Left hindlimb (tissue), 1 donor: ENCODE measurements around the gene PPP4R4.
"Not testable (repeated sequence)": the region's sequence is repeated elsewhere in the genome, so short reads cannot be mapped to it uniquely, and the experiment has no call there.

Source experiments
- DNase-seq: peaks from one replicate; pipeline ENCODE4 v3.0.0-alpha.2; 2018

Gene PPP4R4

DNA sequence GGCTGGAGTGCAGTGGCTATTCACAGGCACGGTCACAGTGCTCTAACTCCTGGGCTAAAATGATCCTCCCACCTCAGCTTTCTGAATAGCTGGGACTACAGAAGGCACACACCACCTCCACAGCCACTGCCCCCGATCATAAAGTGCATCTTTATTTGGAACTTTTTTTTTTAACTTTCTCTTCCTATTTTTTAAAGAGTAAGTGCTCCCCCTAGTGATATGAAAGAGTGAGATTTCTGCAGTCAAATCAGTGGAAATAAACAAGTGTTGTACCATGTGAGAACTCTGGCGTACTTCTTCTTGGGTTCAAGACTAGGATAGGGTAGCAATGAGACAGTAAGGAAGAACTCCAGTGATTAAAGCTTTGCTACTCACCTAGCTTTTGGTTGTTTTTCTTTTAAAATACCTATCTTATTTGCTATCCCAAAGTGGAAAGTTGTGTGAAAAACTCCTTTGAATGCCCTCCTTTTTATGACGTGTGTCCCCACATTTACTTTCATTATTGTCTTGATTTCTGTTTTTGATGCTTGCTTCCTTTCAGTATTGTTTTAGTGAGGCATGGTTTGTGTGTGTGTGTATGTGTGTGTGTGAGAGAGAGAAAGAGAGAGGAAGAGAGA is 6.6 kb downstream of the PPP4R4 start:
- no peak for DNase-seq

DNA sequence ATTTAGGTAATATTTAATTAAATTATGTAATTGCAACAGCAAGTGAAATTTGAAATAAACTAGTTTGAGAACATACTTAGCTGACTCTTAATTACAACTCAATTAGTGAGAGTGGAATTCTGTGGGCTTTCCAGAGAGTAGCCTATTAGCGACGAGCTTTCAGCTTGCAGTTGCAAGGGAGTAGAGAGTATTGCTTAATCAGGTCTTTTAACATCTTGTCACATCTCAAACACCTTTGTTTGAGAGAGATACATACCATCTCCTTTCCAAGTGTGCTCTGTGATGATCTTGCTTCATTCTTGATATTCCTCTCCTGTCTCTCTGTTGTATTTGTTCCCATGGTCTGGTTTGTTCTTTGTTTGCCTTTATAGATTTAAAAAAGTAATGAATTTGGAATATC is 7.7 kb downstream of the PPP4R4 start:
- no peak for DNase-seq

DNA sequence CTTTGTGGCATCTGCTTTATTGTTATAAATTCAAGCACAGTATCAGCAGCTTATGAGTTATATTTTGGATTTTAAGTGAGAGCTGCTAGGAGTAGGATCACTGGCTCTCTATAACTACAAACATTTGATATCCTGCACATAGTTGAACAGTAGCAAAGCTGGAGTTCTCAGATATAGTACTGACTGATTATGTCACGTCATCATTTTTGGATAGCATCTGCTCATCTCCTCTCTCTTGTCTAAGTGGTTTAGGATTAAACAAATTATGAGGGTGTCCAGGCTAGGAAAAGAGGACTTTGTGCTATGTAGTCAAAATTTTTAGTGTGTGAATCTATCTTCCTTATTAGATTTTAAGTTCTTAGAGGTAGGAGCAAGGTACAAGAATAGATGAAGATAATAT is 18.4 kb downstream of the PPP4R4 start:
- DNase-seq: no peak

DNA sequence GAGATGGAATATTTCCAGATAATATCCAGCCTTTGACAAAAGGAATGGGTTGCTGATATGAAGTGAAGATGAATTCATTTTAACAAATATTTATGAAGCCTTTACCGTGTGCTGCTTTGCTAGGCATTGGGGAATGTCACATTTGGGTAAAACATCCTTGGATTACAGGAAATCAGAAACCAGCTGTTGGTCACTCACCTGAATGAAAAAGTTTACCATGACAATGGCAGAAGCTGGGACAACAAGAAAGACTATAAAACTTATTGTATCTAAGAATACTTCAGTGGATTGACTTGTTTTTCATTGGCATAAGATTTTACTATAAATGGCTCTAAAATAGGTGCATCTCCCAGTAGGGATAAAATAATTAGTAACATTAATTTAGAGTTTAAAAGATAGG is 19.7 kb downstream of the PPP4R4 start:
- DNase-seq: no peak

DNA sequence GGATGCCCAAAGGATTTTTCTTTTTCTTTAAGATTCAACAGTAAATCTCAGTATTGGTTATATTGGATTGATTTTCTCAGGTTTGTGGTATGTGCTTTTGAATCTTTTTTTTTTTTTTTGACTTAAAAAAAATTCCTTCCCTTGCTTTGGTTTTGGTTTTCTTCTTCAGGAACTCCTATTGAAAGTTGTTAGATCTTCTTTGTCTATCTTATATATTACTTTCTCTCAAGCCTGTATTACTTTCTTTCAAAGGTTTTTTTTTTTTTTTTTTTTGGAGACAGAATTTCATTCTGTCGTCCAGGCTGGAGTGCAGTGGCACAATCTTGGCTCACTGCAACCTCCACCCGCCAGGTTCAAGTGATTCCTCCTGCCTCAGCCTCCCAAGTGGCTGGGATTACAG is 21.9 kb downstream of the PPP4R4 start:
- no peak for DNase-seq

DNA sequence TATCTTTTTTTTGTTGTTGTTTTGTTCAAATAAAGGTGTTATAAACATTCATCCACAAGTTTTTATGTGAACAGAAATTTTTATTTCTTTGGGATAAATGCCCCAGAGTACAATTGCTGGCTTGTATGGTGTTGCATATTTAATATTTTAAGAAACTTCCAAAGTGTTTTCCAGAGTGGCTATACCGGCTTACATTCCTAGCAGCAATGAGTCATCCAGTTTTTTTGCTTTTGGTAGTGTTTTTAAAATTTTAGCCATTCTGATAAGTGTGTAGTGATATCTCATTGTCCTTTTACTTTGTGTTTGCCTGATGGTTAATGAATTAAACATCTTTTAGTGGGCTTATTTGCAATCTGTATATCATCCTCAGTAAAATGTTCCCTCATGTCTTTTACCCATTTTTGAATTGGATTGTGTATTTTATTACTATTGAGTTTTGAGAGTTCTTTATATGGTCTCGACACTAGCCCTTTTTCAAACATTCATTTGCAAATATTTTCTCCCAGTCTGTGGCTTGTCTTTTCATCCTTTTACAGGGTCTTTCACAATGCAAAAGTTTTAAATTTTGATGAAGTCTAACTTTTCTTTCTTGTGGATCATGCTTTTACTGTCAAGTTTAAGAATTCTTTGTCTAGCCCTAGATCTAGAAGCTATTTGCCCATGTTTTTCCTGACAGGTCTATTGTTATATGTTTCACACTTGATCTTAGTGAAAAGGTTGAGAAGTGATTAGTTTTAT is 29.5 kb downstream of the PPP4R4 start:
- DNase-seq: no peak

DNA sequence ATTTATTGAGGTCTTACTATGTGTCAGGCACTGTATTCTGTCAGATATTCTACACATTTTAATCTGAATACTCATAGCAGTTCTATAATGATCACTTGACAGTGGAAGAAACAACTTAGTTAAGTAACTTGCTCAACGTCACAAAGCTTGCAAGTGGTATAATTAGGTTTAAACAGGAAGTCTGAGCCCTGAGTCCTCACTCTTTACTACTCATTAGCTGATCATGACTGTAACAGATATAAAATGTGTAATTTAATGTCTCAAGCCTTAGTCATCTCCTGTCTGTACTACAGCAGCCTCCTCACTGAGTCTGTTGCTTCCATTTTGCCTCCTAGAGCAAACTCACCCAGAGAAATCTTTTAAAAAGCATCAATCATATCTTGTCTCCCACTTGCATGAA is 38.9 kb downstream of the PPP4R4 start:
- DNase-seq: no peak

DNA sequence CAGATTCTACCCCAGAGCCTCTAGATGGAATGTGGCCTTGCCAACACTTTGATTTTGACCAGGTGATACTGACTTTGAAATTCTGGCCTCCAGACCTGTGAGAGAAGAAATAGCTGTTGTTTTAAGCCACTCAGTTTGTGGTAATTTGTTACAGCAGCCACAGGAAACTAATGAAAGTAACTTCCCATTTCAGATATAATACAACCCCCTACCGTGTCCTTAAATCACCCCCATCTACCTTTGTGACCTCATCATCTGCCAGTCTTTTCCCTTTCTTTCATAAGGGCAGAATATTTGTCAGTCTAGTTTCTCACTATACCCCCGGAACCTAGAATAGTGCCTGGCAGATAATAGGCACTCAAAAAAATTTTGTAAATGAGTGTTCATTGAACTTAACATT is 39.6 kb downstream of the PPP4R4 start:
- DNase-seq: no peak

DNA sequence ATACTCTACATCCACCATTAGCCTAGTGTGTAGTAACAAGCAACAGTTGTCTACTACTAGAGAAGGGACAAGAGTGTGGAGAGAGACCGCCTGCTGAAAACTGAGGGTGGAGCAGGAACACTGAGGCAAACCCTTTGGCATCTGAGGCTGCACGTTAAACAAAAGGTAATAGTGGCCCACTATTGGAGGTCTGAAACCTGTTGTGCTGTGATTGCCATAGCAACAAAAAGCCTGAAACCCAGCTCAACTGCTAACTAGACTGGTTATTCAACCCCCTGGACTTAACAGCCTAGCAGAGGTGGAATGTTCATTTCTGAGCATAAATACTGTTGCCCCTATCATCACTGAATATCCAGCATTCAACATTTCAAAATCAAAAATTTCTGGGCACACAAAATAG is 43.0 kb downstream of the PPP4R4 start:
- DNase-seq: no peak

DNA sequence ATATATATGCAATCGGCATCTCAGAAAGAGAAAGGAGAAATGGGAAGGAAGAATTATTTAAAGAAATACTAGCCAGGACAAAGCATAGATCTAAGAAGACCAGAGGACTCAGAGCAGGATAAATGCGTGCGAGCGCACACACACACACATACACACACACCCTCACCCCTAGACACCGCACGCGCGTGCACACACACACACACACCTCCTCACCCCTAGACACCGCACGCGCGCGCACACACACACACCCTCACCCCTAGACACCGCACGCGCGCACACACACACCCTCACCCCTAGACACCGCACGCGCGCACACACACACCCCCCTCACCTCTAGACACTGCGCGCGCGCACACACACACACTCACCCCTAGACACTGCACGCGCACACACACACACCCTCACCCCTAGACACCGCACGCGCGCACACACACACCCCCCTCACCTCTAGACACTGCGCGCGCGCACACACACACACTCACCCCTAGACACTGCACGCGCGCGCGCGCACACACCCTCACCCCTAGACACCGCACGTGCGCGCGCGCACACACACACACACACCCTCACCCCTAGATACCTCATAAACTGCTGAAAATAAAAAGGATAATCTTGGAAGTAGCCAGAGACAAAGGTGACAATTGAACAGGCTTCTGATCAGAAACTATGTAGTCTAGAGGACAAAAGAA is 44.2 kb downstream of the PPP4R4 start:
- not testable (repeated sequence) for DNase-seq

DNA sequence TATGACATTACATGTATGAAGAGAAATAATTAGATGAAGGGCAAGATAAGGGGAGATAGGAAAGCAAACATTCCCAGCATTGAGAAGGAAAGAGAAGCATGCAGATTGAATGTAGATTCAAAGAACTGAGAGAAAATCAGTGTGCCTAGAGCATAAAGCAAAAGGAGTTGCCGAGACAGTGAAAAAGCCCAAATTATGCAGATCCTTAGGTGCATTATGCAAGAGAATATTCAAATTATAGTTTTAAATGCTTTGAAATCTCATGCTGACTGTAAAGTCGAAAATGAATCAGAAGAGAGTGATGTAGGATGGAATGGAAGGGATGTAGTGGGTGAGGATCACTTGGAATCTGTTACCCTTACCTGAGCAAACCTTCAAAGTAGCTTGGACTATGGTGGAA is 49.9 kb downstream of the PPP4R4 start:
- no peak for DNase-seq

DNA sequence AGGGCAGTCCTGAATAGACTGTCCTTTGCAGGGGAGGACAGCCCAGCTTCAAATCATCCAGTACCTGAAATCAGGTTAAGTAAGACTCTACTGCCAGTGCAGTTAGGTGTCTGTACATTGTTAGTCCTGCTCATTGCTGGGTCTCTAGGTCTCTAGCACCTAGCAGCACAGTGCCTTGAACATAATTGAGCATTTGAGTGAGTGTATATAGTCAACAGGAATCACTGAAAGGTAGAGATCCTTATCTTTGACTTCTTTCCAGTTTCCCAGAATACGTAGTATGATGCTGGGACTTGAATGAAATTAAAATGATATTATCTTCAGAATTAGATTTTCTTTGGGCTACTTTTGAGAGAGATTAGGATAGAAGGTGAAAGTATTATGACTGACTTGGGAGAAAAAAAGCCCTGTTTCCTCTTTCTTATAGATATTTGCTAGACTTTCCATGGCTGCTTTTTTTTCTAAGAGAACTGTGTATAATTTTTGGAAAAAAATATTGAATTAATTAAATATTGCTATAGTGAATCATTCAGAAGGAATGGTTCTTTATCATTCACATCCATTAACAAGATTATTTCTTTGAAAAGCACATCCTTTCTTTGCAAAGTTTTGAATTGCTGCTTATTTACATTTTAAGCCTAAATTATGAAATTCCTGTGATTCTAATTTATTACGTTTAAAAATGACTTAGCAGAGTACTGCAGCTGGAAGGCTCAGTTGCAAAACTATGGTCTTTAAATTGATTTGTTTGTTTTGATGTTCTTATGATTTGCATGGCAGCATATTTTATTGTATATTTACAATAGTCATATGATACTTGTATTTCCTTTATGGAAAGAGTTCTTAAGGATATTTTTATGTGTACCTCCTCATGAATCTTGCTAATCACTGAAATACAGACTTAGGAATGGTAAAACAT is 51.6 kb downstream of the PPP4R4 start:
- DNase-seq: no peak

DNA sequence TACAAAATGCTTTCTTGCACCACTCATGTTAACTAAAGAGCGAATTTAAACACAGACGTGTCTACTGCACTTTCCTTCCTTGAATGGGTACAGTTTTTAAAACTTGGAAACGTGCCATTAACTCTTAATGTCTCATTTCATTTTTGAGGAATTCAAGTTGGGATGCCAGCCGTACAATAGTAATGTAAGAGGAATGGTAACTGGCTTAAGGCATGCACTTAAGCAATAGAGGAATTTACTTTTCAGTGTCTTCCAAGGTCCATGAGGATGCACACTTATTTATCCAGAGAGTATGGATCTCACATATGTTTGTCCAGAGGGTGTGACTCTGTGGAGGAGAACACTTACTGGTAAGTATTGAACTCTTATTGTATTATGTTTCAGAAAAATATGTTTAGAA is 52.9 kb downstream of the PPP4R4 start:
- no peak for DNase-seq

DNA sequence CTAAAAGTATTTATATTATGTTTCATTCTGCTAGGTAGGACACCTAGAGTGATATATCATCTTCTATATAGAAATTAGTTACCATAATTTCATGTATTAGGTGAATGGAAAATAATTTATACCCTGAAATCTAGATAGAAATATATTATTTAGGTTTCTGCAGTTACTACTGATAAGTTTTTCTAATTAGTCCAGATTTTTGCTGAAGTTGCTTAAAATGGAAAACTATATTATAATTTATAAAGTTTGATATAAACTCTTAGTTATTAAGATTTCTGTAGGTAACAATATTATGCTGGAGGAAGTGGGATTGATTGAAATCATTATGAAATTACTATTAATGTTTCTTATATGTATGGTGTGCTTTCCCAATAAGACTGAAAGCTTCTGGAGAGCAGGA is 62.9 kb downstream of the PPP4R4 start:
- DNase-seq: no peak

DNA sequence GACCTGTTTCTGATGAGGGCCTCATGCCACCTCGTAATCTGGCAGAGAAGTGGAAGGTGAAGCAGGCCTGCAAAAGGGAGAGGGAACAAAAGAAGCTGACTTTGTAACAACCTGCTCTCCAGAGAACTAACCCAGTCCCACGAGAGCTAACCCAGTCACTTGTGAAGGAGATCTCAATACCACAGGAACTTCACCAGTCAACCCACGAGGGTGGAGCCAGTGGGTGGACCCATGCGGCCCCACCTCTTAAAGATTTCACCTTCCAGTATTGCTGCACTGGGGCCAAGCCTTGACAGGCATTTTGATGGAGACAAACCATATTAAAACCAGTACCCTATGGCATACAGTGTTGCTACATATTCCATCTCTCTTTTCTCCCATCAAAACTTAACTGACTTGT is 63.9 kb downstream of the PPP4R4 start:
- no peak for DNase-seq

DNA sequence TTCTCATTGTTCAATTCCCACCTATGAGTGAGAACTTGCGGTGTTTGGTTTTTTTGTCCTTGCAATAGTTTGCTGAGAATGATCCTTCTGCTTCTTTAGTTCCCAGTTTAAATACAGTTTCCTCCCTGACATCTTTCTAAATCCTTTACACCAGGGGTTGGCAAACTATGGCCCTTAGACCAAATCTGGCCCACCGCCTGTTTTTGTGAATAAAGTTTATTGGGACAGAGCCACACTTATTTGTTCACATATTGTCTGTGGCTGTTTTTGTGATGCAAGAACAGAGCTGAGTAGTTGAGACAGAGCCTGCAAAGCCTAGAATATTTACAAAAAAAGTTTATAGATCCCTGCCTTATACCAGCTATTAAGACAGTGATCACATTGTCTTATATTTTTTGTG is 65.3 kb downstream of the PPP4R4 start:
- no peak for DNase-seq

DNA sequence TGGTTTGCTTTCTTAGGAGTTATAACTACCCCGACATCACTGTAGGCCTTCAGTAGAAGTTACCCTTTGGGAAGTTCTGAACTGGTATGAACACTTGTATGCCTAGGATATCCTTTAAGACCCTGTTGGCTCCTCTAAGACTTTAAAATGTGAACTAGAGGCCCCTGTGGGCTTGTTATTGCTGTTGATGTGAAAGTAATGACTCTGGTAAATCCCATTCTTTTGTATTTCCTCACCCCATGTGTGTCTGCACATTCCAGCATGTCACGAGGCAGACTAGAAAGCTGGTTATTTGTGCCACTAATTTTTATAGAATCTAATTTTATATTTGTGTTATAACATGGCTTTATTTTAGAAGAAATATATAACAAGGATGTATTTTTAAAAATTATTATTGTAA is 70.1 kb downstream of the PPP4R4 start:
- no peak for DNase-seq

DNA sequence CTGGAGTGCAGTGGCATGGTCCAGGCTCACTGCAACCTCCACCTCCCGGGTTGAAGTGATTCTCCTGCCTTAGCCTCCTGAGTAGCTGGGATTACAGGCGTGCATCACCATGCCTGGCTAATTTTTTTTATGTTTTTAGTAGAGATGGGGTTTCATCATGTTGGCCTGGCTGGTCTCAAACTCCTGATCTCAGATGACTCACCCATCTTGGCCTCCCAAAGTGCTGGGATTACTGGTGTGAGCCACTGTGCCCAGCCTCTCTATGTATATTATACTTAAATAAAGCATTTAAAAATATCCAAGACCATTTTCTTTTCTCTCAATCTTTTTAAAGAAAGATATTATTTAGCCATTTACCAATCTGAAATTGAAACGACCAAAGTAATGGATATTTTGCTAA is 90.1 kb downstream of the PPP4R4 start:
- not testable (repeated sequence) for DNase-seq

DNA sequence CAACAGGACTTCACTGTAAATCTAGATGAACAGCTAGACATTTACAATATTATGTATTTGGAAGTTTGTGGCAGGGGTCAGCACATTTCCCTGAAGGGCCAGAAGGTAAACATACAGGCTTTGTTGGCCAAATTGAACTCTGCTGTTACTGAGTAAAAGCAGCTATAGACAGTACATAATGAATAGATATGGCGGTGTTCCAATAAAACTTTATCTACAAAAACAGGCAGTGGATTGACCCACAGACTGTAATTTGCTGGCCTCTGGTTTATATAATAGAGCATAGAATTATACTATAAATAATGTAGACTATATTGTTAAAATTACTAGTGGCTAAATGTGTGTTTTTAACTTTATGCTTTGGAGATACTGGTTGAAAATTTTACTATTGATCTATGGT is 93.2 kb downstream of the PPP4R4 start:
- no peak for DNase-seq

DNA sequence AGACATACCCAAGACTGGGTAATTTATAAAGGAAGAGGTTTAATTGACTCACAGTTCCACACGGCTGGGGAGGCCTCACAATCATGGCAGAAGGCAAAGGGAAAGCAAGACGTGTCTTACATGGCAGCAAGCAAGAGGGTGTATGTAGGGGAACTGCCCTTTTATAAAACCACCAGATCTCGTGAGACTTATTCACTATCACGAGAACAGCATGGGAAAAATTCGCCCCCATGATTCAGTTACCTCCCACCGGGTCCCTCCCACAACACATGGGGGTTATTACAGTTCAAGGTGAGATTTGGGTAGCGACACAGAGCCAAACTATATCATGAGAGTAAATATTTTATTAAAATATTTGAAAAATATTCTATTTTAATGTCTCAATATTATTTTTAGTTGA is 94.5 kb downstream of the PPP4R4 start:
- DNase-seq: not testable (repeated sequence)

DNA sequence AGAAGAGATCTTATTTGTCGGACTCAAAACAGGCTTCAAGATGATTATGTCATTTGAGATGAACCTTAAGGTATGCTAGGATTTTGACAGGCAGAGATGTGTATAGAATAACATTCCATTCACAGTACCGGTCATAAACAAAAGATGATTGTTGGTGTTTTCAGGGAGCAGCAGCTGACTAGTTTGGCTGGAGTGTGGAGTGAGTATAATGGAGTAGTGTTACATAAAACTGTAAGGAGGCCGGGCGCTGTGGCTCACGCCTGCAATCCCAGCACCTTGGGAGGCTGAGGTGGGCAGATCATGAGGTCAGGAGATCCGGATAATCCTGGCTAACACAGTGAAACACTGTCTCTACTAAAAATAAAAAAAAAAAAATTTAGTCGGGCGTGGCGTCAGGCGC is 95.0 kb downstream of the PPP4R4 start:
- no peak for DNase-seq

DNA sequence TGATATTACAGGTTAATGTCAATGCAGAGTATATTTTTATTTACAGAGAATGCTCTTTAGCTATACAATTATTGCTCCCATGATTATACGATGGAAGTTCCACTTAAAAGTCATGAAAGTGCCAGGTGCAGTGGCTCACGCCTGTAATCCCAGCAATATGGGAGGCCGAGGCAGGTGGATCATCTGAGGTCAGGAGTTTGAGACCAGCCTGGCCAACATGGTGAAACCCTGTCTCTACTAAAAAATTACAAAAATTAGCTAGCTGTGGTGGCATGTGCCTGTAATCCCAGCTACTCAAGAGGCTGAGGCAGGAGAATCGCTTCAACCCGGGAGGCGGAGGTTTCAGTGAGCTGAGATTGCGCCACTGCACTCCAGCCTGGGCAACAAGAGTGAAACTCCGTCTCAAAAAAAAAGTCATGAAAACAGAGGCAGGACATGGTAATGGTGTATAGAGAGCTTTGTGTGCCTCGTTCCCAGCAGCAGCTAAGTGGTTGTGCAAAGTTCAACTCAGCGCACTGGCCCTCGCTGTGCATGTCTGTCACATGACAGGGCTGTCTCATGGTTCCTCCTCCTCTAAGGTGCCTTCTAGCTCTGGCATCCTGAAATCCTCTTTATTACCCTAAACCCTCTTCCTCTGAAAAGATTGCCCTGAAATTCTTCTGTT is 102.9 kb downstream of the PPP4R4 start:
- DNase-seq: not testable (repeated sequence)

DNA sequence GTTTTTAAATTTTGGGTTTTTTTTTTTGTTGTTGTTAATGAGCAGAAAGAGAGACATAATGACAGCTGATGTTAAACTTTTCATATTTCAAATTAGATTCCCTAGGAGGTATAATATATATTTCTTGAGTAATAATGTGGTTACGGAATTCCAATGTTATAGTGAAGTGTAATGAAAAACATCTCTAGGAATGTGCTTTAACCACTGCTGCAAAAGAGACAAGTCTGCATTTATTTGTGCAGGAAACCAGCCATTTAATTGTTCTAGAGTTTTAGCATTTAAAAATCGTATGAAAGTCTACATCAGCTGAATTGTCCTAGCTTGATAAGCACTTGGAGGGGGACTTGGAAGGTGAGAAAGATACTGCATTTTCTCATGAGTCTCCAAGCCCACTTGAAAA is 104.6 kb downstream of the PPP4R4 start:
- no peak for DNase-seq
